Fibroblast of villous mesenchyme (primary cell): Measurements from ENCODE around the gene TMEM184B. TPM values are rescaled to one million over a fixed set of nuclear protein-coding genes. Genes with fewer than 3 reads are reported as not detected.

Experiments
- DNase-seq: peaks from one replicate; pipeline ENCODE4 v3.0.0-alpha.2; 2010; ENCODE audit warnings: low read depth
- H3K4me3 ChIP-seq: 2 replicates; pipeline ENCODE4 v1.5.1; 2011; ENCODE audit warnings: low read depth, mild to moderate bottlenecking, low read length
- CTCF ChIP-seq: IDR thresholded peaks from 2 replicates; pipeline ENCODE4 v1.5.1; 2012; ENCODE audit warnings: low read depth, mild to moderate bottlenecking, low read length; ENCODE audit not compliant: insufficient read depth
- total RNA-seq: library from RNA; depleted of rRNA; stranded (reverse); fragments of >200 nt; gene quantifications from 2 replicates; pipeline ENCODE4 v1.2.3, GENCODE V29; 2012

The TMEM184B gene
- total RNA-seq, 1 donor = 44.9 TPM

DNA sequence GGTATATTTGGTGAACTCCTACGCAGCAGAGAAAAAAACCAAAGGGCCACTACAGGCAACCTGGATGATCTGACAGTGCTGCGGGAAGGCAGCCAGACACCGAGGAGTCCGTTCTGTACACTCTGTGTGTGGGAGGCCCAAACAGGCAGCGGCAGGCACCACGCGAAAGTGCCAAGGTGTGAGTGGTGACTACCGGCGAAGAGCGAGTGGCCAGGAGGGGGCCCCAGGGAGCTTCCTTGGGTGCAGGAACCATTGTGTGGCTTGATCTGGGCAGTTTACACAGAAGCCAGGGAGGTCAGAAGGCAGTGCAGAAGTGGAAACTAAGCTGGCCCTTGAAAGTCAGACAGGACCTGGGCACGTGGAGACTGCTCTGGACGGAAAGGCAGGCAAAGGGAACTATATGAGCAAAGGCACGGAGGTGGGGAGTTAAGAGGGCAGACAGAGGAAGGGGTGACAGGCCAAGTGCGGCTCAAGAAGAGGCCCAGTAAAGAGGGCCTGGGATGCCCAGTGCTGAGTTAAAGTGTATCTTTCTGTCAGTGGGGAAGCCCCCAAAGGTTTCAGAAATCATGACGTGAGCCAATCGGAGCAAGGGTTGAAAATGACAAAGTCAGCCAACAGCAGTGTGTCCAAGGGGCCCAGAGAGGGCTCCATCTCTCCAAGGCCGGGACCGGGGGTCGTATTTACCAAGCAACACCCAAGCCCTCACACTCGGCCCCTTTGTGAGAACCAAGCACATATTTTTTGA lies 10.6 kb downstream of the TMEM184B start:
- DNase-seq = peak; percentile 60
- no peak overlapping the region for H3K4me3 ChIP-seq
- TF ChIP-seq CTCF = peak; percentile 77

DNA sequence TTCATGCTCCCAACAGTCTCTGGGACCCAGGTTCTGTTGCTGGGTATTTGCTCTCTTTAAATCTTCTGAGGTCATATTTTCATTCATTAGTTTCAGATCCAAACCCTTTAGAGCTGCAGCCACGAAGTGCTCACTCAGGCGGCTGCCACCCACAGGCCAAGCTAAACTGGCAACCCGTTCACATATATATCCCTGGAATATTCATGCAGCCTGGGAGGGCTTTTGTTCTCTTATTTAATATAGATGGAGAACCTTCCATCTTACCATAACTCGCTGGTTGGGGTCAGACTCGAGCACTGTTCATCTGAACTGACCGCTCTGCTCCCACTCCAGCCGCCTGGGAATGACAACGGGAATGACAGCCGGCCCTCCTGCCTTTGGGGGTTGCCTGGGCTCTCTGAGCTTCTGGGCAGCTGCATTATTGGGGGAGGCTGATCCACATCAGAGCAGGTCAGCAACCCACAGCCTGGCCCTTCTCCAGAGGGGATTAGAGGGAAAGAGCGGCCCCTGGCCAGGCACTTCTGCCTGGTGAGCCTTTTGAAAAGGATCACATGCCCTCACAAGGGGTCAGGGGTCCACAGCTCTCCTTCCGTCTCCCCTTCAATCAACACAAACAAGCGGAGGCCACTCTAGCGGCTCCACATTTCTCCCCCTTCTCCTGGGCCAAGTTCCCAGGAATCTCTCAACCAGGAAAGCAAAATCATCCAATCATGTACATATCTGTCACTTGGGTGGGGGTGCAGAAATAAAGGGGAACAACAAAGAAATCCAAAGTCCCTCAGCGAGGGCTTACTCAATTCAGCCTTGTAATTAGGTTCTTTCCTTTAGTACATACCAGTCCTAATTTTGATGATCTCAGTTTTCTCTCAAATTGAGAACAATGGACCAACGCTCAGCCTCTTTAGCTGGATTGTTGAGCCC lies 11.8 kb downstream of the TMEM184B start:
- DNase-seq = peak; percentile 66
- TF ChIP-seq CTCF = peak; percentile 29
- H3K4me3 ChIP-seq = no peak overlapping the region

DNA sequence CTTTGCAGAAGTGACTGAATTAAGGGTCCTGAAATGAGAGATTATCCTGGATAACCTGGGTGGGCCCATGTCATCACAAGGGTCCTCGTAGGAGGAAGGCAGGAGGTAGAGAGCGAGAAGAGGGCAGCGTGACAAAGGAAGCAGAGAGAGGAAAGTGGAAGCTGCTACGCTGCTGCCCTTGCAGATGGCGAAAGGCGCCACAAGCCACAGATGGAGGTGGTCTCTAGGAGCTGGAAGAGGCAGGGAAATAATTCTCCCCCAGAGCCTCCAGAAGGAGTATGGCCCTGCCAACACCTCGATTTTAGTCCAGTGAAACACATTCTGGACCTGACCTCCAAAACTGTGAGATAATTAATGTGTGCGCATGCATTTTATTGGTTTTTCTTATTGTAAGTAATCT lies 13.4 kb downstream of the TMEM184B start:
- H3K4me3 ChIP-seq = no peak overlapping the region
- TF ChIP-seq CTCF = no peak

GRCh38 chr22:38258895-38259294 lies 13.9 kb downstream of the TMEM184B start:
- no peak for TF ChIP-seq CTCF
- H3K4me3 ChIP-seq = no peak overlapping the region
- DNase-seq = peak; percentile 90

More for the DNA sequence above, 13.4 kb downstream of the TMEM184B start:
- no peak for DNase-seq

DNA sequence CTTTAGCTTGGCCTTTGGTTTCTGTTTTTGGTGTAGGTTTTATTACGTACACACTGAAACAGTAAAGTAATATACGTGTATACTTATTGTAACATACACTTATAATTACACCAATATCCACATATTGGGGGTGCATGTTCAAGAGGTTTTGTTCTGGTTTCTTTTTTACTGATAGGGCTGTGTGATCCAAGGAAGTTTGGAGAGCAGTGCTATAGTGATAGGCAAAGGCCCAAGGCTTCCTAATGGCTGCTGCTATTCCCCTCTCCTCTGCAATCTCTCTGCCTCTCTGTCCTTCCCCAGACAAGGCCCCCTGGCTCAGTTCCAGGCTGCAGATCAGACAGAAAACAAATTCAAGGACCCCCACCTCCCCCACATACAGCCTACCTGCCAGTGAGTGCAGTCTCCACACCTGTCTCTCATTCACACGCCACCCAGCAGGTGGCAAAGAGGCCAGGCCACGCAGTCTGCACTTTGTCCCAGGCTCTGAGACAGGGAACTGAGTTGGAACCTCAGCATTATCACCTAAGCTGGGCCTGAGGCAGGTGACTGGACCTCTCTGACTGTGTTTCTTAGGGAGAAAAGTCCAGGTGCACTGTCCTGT lies 15.1 kb downstream of the TMEM184B start:
- no peak for DNase-seq
- H3K4me3 ChIP-seq = peak overlapping the region; percentile 26

More for the DNA sequence above, 15.1 kb downstream of the TMEM184B start:
- TF ChIP-seq CTCF = no peak
